ENCODE measurements around the gene SSX2IP.

- TF ChIP-seq ZNF274 (IDR thresholded peaks at IDR 0.05; ENCODE audit: low read depth, low read length) (no peak), YY1 (IDR thresholded peaks at IDR 0.05; ENCODE audit: insufficient read depth, insufficient read length) (no peak)
These were observed 54.8 kb downstream of the SSX2IP start for GRCh38 chr1:84635429-84635828.
